ENCODE measurements around the gene SYNPO2. TPM values are rescaled to one million over a fixed set of nuclear protein-coding genes. Genes with fewer than 3 reads are reported as not detected.
"Not testable (repeated sequence)": the region's sequence is repeated elsewhere in the genome, so short reads cannot be mapped to it uniquely, and the experiment has no call there.

Gene SYNPO2
- total RNA-seq, 1 experiment from 2014 or later, result 0.61 TPM

DNA sequence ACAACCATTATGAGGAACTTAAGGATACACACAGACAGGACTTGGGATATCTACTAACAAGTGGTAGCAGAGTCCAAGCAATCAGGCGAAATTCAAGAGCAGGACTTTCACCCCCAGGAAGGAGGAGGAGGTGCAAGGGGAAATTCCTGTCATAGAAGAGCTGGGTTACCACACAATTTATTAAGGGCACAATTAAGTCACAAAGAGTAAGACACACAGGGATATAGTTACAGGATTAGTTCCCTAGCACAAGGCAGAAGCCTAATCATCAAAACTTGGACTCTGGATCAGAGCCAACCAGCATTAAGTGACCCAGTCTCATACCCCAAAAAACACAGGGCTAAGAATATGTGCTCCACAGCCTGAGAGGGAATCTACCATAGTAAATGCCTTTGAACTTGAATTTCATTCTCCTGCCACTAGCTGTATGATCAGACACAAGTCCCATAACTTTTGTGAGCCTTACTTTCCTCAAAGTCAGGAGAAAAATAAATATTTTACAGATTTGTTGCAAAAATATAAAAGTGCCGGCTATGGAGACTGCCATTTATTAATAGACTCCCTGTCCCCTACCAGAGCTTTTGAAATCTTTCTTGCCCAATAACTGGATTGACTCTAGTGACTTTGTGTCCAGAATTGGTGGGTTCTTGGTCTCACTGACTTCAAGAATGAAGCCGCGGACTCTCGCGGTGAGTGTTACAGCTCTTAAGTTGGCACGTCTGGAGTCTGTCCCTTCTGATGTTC, 87.0 kb downstream of the SYNPO2 start:
- CTCF ChIA-PET, result interaction anchor here (0.6 to 2.6 kb wide), 5 partner anchors 13 to 312 kb away, joined by 3 to 10 read pairs (median 4); no protein-coding TSS in a partner anchor
- no peak for DNase-seq (ENCODE audit: unreplicated experiment)
- intact Hi-C loops (cut with micrococcal nuclease), result no loop called here
- Mint-ChIP-seq H3K4me3 (ENCODE audit: unreplicated experiment) (no peak overlapping the region), H3K27ac (ENCODE audit: low read depth, unreplicated experiment) (no peak overlapping the region), H3K36me3 (ENCODE audit: insufficient read depth, unreplicated experiment) (no peaks in the 10 kb centered on the region), H3K9me3 (ENCODE audit: unreplicated experiment) (no peaks in the 10 kb centered on the region), H3K4me1 (ENCODE audit: insufficient read depth, unreplicated experiment) (peaks cover 7% of the 10 kb centered on the region), H3K27me3 (ENCODE audit: insufficient read depth, unreplicated experiment) (no peaks in the 10 kb centered on the region)
- BruUV-seq (replicated peaks), result no TSS peak
- TF ChIP-seq, protein P1, sequence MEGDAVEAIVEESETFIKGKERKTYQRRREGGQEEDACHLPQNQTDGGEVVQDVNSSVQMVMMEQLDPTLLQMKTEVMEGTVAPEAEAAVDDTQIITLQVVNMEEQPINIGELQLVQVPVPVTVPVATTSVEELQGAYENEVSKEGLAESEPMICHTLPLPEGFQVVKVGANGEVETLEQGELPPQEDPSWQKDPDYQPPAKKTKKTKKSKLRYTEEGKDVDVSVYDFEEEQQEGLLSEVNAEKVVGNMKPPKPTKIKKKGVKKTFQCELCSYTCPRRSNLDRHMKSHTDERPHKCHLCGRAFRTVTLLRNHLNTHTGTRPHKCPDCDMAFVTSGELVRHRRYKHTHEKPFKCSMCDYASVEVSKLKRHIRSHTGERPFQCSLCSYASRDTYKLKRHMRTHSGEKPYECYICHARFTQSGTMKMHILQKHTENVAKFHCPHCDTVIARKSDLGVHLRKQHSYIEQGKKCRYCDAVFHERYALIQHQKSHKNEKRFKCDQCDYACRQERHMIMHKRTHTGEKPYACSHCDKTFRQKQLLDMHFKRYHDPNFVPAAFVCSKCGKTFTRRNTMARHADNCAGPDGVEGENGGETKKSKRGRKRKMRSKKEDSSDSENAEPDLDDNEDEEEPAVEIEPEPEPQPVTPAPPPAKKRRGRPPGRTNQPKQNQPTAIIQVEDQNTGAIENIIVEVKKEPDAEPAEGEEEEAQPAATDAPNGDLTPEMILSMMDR (IDR thresholded peaks at IDR 0.05; ENCODE audit: unreplicated experiment), result no peak
- POLR2A ChIA-PET, result interaction anchor here (0.5 to 0.6 kb wide), 2 partner anchors 36 to 249 kb away, joined by 3 to 4 read pairs; no protein-coding TSS in a partner anchor

DNA sequence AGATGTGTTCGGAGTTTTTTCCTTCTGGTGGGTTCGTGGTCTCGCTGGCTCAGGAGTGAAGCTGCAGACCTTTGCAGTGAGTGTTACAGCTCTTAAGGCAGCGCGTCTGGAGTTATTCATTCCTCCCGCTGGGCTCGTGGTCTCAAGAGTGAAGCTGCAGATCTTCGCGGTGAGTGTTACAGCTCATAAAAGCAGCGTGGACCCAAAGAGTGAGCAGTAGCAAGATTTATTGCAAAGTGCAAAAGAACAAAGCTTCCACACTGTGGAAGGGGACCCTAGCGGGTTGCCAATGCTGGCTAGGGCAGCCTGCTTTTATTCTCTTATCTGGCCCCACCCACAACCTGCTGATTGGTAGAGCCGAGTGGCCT, 87.5 kb downstream of the SYNPO2 start:
- H3K27me3 Mint-ChIP-seq (ENCODE audit: insufficient read depth, unreplicated experiment); H3K27ac Mint-ChIP-seq (ENCODE audit: low read depth, unreplicated experiment); DNase-seq (ENCODE audit: unreplicated experiment); intact Hi-C loops (cut with micrococcal nuclease); H3K4me1 Mint-ChIP-seq (ENCODE audit: insufficient read depth, unreplicated experiment); BruUV-seq (replicated peaks); H3K36me3 Mint-ChIP-seq (ENCODE audit: insufficient read depth, unreplicated experiment); H3K4me3 Mint-ChIP-seq (ENCODE audit: unreplicated experiment); H3K9me3 Mint-ChIP-seq (ENCODE audit: unreplicated experiment): not testable (repeated sequence)
- CTCF ChIA-PET, result interaction anchor here (0.9 to 1.8 kb wide), 2 partner anchors 204 to 312 kb away, joined by 4 to 5 read pairs; no protein-coding TSS in a partner anchor
- POLR2A ChIA-PET, result interaction anchor here (0.8 kb wide), 1 partner anchor 71 kb away, joined by 3 read pairs; no protein-coding TSS in a partner anchor

DNA sequence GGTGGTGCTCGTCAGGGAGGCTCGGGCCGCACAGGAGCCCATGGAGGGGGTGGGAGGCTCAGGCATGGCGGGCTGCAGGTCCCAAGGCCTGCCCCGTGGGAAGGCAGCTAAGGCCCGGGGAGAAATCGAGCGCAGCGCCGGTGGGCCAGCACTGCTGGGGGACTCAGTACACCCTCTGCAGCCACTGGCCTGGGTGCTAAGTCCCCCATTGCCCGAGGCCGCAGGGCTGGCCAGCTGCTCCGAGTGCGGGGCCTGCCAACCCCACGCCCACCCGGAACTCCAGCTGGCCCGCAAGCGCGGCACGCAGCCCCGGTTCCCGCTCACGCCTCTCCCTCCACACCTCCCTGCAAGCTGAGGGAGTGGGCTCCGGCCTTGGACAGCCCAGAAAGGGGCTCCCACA, 88.4 kb downstream of the SYNPO2 start:
- not testable (repeated sequence) for H3K27ac Mint-ChIP-seq (ENCODE audit: low read depth, unreplicated experiment)

DNA sequence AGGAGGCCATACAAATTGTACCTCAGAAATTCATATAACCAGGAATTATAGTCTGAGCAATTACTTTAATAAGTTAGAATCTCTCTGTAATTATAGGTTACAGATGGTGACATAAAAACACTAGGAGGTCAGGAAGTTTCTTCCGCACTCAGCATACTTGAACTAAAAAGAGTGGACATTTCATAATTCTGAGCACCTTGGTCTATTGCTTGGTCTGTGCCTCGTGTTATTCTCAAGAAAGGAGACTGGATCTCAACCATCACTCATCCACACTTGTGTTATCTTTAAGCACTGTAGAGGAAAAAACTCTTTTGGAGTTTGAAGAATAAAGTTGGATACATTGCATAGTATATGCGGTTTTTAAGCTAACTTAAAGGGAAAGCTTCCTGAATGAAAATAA, 91.1 kb downstream of the SYNPO2 start:
- Mint-ChIP-seq H3K36me3 (ENCODE audit: insufficient read depth, unreplicated experiment) (no peaks in the 10 kb centered on the region), H3K9me3 (ENCODE audit: unreplicated experiment) (no peaks in the 10 kb centered on the region), H3K27me3 (ENCODE audit: insufficient read depth, unreplicated experiment) (no peaks in the 10 kb centered on the region), H3K27ac (ENCODE audit: low read depth, unreplicated experiment) (no peak overlapping the region), H3K4me1 (ENCODE audit: insufficient read depth, unreplicated experiment) (peaks cover 9% of the 10 kb centered on the region), H3K4me3 (ENCODE audit: unreplicated experiment) (no peak overlapping the region)
- TF ChIP-seq, protein P1 (IDR thresholded peaks at IDR 0.05; ENCODE audit: unreplicated experiment), result no peak
- ChIA-PET CTCF (interaction anchor here (0.5 to 8.1 kb wide), 9 partner anchors 10 to 475 kb away, joined by 3 to 93 read pairs (median 5); partner anchors contain the start of gene USP53), POLR2A (interaction anchor here (1.0 to 1.3 kb wide), 3 partner anchors 9 to 320 kb away, joined by 3 to 5 read pairs (median 4); partner anchors contain the start of gene USP53)
- intact Hi-C loops (cut with micrococcal nuclease), result loop anchor here (5.0 to 10.0 kb wide), 3 partner anchors 125 to 805 kb away; no protein-coding TSS in a partner anchor
- DNase-seq (ENCODE audit: unreplicated experiment), result no peak
- no TSS peak for BruUV-seq (replicated peaks)

More for the DNA sequence above, 88.4 kb downstream of the SYNPO2 start:
- BruUV-seq (replicated peaks); DNase-seq (ENCODE audit: unreplicated experiment); H3K27me3 Mint-ChIP-seq (ENCODE audit: insufficient read depth, unreplicated experiment); H3K36me3 Mint-ChIP-seq (ENCODE audit: insufficient read depth, unreplicated experiment); H3K4me3 Mint-ChIP-seq (ENCODE audit: unreplicated experiment); intact Hi-C loops (cut with micrococcal nuclease); H3K9me3 Mint-ChIP-seq (ENCODE audit: unreplicated experiment): not testable (repeated sequence)
- H3K4me1 Mint-ChIP-seq (ENCODE audit: insufficient read depth, unreplicated experiment), result peaks cover 12% of the 10 kb centered on the region
- ChIA-PET CTCF (interaction anchor here (0.9 kb wide), 1 partner anchor 205 kb away, joined by 5 read pairs; no protein-coding TSS in a partner anchor), POLR2A (interaction anchor here (0.8 kb wide), 1 partner anchor 72 kb away, joined by 3 read pairs; no protein-coding TSS in a partner anchor)

Data from MCF 10A (cell line).